Mesendoderm (in vitro differentiated cells): ENCODE measurements around the gene DCUN1D4.

Experiments used
- DNase-seq: peaks from one replicate; pipeline ENCODE4 v3.0.0; 2013
- H2AK5ac ChIP-seq: 2 replicates; pipeline ENCODE4 v1.6.1; 2013; ENCODE audit warnings: low read length, inconsistent platforms
- H2BK120ac ChIP-seq: 2 replicates; pipeline ENCODE4 v1.6.1; 2013; ENCODE audit warnings: low read depth, mild to moderate bottlenecking, low read length, moderate library complexity, mixed read lengths
- H2BK15ac ChIP-seq: replicated peaks from 2 replicates; pipeline ENCODE4 v1.6.1; 2013; ENCODE audit warnings: low read depth, mild to moderate bottlenecking, moderate library complexity
- H2BK5ac ChIP-seq: 2 replicates; pipeline ENCODE4 v1.6.1; 2013; ENCODE audit warnings: low read length, inconsistent platforms
- H3K18ac ChIP-seq: 2 replicates; pipeline ENCODE4 v1.6.1; 2013; ENCODE audit warnings: mild to moderate bottlenecking, low read length, mixed read lengths
- H3K23ac ChIP-seq: one replicate; pipeline ENCODE4 v1.6.1; 2013; ENCODE audit warnings: low read length
- H3K27ac ChIP-seq: 2 replicates; pipeline ENCODE4 v1.5.1; 2013; ENCODE audit warnings: low read depth, mild to moderate bottlenecking, inconsistent platforms, low read length, moderate library complexity
- H3K27me3 ChIP-seq: 2 replicates; pipeline ENCODE4 v1.6.1; 2013; ENCODE audit warnings: low read length, control low read depth, mild to moderate bottlenecking, inconsistent platforms; ENCODE audit not compliant: insufficient read depth, poor library complexity
- H3K36me3 ChIP-seq: 2 replicates; pipeline ENCODE4 v1.6.1; 2013; ENCODE audit warnings: low read length, inconsistent platforms; ENCODE audit not compliant: control insufficient read depth, insufficient read depth
- H3K4ac ChIP-seq: one replicate; pipeline ENCODE4 v1.6.1; 2013; ENCODE audit warnings: low read depth, mild to moderate bottlenecking, low read length, moderate library complexity
- H3K4me1 ChIP-seq: 2 replicates; pipeline ENCODE4 v1.6.1; 2013; ENCODE audit warnings: low read depth, low read length, inconsistent platforms; ENCODE audit not compliant: control insufficient read depth
- H3K4me2 ChIP-seq: 2 replicates; pipeline ENCODE4 v1.6.1; 2013; ENCODE audit warnings: low read length
- H3K4me3 ChIP-seq: 2 replicates; pipeline ENCODE4 v1.5.1; 2013; ENCODE audit warnings: mild to moderate bottlenecking, low read length
- H3K56ac ChIP-seq: one replicate; pipeline ENCODE4 v1.6.1; 2013; ENCODE audit warnings: low read length
- H3K79me1 ChIP-seq: 2 replicates; pipeline ENCODE4 v1.6.1; 2013; ENCODE audit warnings: low read length, inconsistent platforms
- H3K79me2 ChIP-seq: 2 replicates; pipeline ENCODE4 v1.6.1; 2013; ENCODE audit warnings: mild to moderate bottlenecking, low read length; ENCODE audit not compliant: control insufficient read depth, insufficient read depth
- H3K9ac ChIP-seq: 2 replicates; pipeline ENCODE4 v1.6.1; 2013; ENCODE audit warnings: low read length, inconsistent platforms
- H4K5ac ChIP-seq: one replicate; pipeline ENCODE4 v1.6.1; 2013; ENCODE audit warnings: low read length
- H4K8ac ChIP-seq: one replicate; pipeline ENCODE4 v1.6.1; 2013; ENCODE audit warnings: low read depth, mild to moderate bottlenecking, control low read depth, low read length, moderate library complexity
- WGBS: extraction: QIAGEN DNeasy Blood & Tissue Kit; methylation state at CpG from one replicate; pipeline ENCODE4 v1.1.7; 2013; ENCODE audit warnings: low lambda C conversion rate, missing lambda C conversion rate; ENCODE audit not compliant: insufficient coverage; ENCODE audit errors: extremely low coverage; 5-methylcytosine and 5-hydroxymethylcytosine counted together

Gene DCUN1D4

GRCh38 chr4:51874551-51874950 is 31.6 kb downstream of the DCUN1D4 start:
- Histone ChIP-seq H3K23ac (no peak overlapping the region), H3K56ac (no peak overlapping the region), H3K9ac (no peak overlapping the region), H2BK120ac (no peak overlapping the region), H2AK5ac (no peak overlapping the region), H2BK5ac (no peak overlapping the region), H3K79me2 (no peaks in the 10 kb centered on the region), H3K4ac (no peak overlapping the region), H3K4me3 (no peak overlapping the region), H3K18ac (no peak overlapping the region), H3K4me1 (no peaks in the 10 kb centered on the region), H3K36me3 (peaks cover 2% of the 10 kb centered on the region), H3K4me2 (no peak overlapping the region), H3K27me3 (no peaks in the 10 kb centered on the region), H3K79me1 (no peaks in the 10 kb centered on the region), H4K8ac (no peak overlapping the region), H3K27ac (no peak overlapping the region), H4K5ac (no peak overlapping the region), H2BK15ac (no peak overlapping the region)
- no peak for DNase-seq
- 100% methylated on average over 1 of the region's 6 CpGs for WGBS

GRCh38 chr4:51878431-51878830 is 35.5 kb downstream of the DCUN1D4 start:
- no peak overlapping the region for H3K23ac ChIP-seq
- no peak overlapping the region for H2BK15ac ChIP-seq
- DNase-seq: no peak
- no CpG with 5 or more reads among the region's 2 CpGs for WGBS
- no peaks in the 10 kb centered on the region for H3K36me3 ChIP-seq
- no peaks in the 10 kb centered on the region for H3K79me2 ChIP-seq
- no peaks in the 10 kb centered on the region for H3K27me3 ChIP-seq
- H3K56ac ChIP-seq: no peak overlapping the region
- no peak overlapping the region for H3K4me3 ChIP-seq
- H3K18ac ChIP-seq: no peak overlapping the region
- H2AK5ac ChIP-seq: no peak overlapping the region
- no peak overlapping the region for H2BK120ac ChIP-seq
- no peak overlapping the region for H2BK5ac ChIP-seq
- no peaks in the 10 kb centered on the region for H3K79me1 ChIP-seq
- no peak overlapping the region for H3K27ac ChIP-seq
- no peak overlapping the region for H3K4me2 ChIP-seq
- H3K4ac ChIP-seq: no peak overlapping the region
- H4K8ac ChIP-seq: no peak overlapping the region
- no peak overlapping the region for H4K5ac ChIP-seq
- no peak overlapping the region for H3K9ac ChIP-seq
- H3K4me1 ChIP-seq: no peaks in the 10 kb centered on the region

GRCh38 chr4:51880016-51880915 is 37.3 kb downstream of the DCUN1D4 start:
- Histone ChIP-seq H3K4me2 (no peak overlapping the region), H3K36me3 (no peaks in the 10 kb centered on the region), H2BK120ac (no peak overlapping the region), H3K18ac (no peak overlapping the region), H3K9ac (no peak overlapping the region), H3K27ac (no peak overlapping the region), H2AK5ac (no peak overlapping the region), H3K4ac (no peak overlapping the region), H2BK5ac (no peak overlapping the region), H3K4me1 (no peaks in the 10 kb centered on the region), H3K79me2 (no peaks in the 10 kb centered on the region), H3K23ac (no peak overlapping the region), H3K79me1 (no peaks in the 10 kb centered on the region), H4K8ac (no peak overlapping the region), H2BK15ac (no peak overlapping the region), H3K56ac (no peak overlapping the region), H3K27me3 (no peaks in the 10 kb centered on the region), H4K5ac (no peak overlapping the region), H3K4me3 (no peak overlapping the region)
- WGBS: no CpG with 5 or more reads among the region's 9 CpGs
- no peak for DNase-seq

- peak; percentile 63 for DNase-seq
Observed at GRCh38 chr4:51884055-51884454, 41.1 kb downstream of the DCUN1D4 start.

GRCh38 chr4:51884606-51885005 is 41.7 kb downstream of the DCUN1D4 start:
- Histone ChIP-seq H3K36me3 (peaks cover 3% of the 10 kb centered on the region), H2BK120ac (no peak overlapping the region), H3K4me2 (no peak overlapping the region), H3K27ac (no peak overlapping the region), H3K23ac (no peak overlapping the region), H3K9ac (no peak overlapping the region), H4K5ac (no peak overlapping the region), H3K79me2 (no peaks in the 10 kb centered on the region), H2AK5ac (no peak overlapping the region), H3K4ac (no peak overlapping the region), H3K79me1 (no peaks in the 10 kb centered on the region), H2BK5ac (no peak overlapping the region), H3K27me3 (no peaks in the 10 kb centered on the region), H3K4me1 (no peaks in the 10 kb centered on the region), H3K56ac (no peak overlapping the region), H2BK15ac (no peak overlapping the region), H4K8ac (no peak overlapping the region), H3K4me3 (no peak overlapping the region), H3K18ac (peak overlapping the region; percentile 34)
- peak; percentile 66 for DNase-seq
- WGBS: no CpG with 5 or more reads among the region's 2 CpGs

More at GRCh38 chr4:51884055-51884454, 41.1 kb downstream of the DCUN1D4 start:
- Histone ChIP-seq H3K36me3 (peaks cover 3% of the 10 kb centered on the region), H3K18ac (no peak overlapping the region), H3K4me2 (no peak overlapping the region), H3K4ac (no peak overlapping the region), H3K27ac (no peak overlapping the region), H3K23ac (no peak overlapping the region), H2BK5ac (no peak overlapping the region), H4K5ac (no peak overlapping the region), H3K4me3 (no peak overlapping the region), H3K79me2 (no peaks in the 10 kb centered on the region), H3K4me1 (no peaks in the 10 kb centered on the region), H2AK5ac (no peak overlapping the region), H3K27me3 (no peaks in the 10 kb centered on the region), H3K56ac (no peak overlapping the region), H2BK15ac (no peak overlapping the region), H4K8ac (no peak overlapping the region), H3K9ac (no peak overlapping the region), H3K79me1 (no peaks in the 10 kb centered on the region), H2BK120ac (no peak overlapping the region)
- whole genome bisulfite sequencing: no CpG with 5 or more reads among the region's 2 CpGs
